DMS 273 treated with DMSO at 0.1 percent for 48 hours (cell line): Measurements from ENCODE around the gene RIN3.

ENCODE experiments used
- DNase-seq: peaks from one replicate; lab custom pipeline; 2025; lab: John Stamatoyannopoulos, UW

Gene RIN3, protein sequence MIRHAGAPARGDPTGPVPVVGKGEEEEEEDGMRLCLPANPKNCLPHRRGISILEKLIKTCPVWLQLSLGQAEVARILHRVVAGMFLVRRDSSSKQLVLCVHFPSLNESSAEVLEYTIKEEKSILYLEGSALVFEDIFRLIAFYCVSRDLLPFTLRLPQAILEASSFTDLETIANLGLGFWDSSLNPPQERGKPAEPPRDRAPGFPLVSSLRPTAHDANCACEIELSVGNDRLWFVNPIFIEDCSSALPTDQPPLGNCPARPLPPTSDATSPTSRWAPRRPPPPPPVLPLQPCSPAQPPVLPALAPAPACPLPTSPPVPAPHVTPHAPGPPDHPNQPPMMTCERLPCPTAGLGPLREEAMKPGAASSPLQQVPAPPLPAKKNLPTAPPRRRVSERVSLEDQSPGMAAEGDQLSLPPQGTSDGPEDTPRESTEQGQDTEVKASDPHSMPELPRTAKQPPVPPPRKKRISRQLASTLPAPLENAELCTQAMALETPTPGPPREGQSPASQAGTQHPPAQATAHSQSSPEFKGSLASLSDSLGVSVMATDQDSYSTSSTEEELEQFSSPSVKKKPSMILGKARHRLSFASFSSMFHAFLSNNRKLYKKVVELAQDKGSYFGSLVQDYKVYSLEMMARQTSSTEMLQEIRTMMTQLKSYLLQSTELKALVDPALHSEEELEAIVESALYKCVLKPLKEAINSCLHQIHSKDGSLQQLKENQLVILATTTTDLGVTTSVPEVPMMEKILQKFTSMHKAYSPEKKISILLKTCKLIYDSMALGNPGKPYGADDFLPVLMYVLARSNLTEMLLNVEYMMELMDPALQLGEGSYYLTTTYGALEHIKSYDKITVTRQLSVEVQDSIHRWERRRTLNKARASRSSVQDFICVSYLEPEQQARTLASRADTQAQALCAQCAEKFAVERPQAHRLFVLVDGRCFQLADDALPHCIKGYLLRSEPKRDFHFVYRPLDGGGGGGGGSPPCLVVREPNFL

DNA sequence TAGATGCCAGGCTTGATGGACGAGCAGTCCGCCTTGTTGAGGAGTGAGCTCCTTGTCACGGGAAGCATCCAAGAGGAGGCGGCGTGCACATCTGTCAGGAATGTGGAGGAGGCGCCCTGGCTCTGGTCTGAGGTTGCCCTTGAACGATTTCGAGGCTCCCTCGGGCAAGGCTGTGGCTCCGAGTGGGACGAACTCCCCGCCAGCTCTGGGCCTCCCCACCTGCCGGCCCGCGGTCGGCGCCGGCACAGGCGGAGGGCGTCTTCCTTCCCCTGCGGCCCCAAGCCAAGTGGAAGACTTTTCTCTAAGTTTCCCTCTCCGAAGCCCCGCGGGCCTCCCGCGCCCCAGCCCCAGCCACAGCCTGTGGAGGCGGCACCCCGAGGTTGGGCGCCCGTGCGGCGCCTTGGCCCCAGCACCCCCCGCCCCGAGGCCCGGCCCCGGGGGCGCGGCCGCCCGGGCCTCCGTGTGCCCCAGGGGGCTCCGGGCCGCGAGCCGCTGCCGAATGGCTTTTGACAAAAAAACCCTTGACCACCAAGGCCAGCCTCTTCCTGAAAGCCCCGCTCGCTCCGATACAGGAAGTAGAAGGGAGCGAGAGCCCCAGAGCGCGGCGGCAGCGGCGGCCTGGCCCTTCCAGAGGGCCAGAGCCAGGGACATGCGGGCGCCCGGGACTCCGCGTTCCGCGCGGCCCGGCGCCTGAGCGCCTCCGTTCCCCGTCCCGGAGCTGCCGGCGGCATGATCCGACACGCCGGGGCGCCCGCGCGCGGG is at the start of gene RIN3:
TSS of gene RIN3 (plus strand) at position 578 of the 762 bp plus-strand sequence. CDS start at position 730, 152 bp downstream.
- DNase-seq = no peak

DNA sequence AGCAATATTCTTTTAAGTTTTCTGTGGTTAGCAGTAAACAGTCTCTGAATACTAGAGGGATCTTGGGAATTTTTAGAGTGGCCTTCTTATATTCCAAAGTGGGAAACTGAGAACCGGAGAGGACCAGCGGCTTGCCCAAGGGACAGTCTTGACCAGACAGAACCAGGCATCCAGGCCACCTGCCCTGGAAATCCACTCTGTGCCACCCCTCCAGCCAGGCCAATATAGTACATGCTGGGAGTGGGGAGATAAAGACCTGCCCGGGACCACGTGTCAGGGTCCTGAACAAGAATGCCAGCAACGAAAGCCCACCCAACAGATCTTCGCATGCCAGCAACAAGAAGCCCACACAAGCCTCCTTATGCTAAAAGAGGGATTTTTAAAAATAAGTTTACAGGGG is 49.4 kb upstream of the RIN3 start:
- no peak for DNase-seq

DNA sequence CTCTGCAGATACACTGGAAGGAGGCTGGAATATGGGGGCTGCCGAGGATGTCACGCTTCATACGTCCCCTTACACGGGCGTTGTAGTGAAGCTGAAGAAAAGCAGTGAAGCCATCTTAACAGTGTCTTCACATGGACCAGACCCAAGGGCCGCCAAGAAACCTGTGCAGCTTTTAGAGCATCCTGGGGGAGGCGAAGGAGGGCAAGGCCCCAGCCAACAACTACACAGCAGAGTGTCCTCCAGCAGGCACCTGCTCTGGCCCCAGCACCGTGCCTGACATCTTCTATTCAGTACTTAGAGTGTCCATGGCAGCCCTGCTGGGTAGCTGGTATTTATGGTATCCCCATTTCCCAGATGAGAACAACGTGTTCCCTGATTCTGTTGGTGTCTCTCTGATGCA is 48.9 kb upstream of the RIN3 start:
- DNase-seq = no peak

DNA sequence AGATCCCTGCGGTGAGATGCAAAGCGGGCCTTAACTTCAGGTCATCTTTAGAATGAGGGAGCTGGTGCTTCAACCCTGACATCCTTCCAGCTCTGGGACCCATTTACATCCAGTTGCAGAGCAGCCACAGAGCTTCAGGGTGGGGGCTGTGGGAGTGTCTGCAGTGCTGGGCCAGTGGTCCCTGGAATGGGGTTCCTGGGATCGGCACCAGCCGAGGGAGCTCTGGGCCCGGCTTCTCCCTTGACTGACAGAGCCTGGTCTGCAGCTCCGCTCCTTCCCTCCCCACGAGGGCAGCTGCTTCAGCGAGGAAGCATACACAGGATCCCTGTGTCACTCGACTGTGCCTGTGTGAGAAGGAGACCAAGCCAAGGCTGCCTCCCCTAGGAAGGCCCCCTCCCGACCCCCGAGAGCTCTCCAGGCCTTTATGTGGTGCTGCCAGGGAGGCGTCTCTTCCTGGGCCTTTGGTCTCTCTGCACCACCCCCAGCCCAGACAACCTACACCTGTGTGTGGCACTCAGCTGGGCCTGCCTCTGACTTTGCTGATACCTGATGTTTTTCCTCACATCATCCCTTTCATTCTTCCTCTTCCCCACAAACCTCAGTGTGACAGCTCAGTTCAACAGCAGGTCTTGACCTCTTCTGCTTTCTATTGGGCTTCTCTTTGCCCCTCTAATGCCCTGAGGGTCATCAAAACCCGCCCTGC is 48.1 kb upstream of the RIN3 start:
- DNase-seq = no peak

DNA sequence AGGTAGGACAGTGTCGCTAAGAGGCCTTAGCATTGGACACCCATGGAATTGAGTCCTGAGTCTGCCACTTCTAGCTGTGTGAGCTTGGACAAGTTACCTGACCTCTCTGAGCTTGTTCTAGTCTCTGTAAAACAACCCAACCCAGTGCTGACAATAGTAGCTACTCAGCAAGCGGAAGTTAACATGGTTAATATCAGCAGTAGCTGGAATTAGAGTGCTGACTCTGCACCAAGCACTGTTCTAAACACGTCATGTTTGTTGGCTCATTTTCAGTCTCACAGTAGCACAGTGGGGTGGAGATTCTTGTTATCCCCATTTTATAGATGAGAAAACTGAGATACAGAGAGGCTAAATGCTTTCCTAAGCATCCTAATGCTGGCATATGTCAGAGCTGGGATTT is 47.5 kb upstream of the RIN3 start:
- no peak for DNase-seq

DNA sequence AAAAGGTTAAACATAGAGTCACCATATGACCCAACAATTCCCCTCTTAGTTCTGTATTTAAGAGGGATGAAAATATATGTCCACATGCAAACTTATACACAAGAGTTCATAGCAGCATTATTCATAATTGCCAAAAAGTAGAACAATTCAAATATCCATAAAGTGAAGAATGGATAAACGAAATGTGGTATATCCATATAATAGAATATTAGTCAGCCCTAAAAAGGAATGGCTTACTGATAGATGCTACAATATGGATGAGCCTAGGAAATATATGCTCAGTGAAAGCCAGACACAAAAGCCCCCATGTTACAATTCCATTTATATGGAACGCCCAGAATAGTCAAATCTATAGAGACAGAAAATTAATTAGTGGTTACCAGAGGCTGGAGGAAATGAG is 44.1 kb upstream of the RIN3 start:
- no peak for DNase-seq

DNA sequence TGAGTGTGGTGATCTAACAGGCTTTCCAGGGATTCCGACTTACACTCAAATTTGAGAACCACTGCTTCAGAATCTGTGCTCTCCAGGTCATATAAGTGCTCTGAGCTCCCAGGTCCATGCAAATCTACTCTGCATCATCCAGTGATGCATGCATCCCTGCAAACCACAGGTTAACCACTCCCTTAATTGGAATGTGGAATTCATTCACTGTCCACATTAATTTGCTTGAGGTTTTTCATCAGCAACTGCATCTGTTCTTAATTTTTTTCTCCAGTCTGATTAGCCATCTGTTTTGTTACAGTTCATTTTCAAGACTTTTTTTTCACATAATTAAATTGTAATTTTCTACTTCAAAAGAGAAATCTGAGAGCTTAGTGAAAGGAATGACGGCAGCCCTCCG is 43.4 kb upstream of the RIN3 start:
- no peak for DNase-seq

DNA sequence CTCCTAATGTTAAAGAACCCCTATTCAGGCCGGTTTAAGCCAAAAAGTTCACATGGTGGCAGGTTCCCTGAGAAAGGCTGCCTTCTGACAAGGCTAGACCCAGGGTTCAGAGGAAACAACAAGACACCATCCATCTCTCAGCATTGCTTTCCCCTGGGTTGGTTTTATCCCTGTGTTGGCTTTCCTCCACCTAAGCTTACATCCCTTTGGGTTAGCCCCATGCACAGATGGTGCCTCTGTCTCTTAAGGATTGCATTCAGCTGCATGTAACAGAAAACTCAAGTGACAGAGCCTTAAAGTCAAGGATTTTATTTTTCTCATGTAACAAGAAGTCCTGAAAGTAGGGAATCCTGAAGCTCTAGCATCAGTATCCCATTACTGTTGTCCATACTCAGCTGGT is 42.8 kb upstream of the RIN3 start:
- peak; percentile 43 for DNase-seq

DNA sequence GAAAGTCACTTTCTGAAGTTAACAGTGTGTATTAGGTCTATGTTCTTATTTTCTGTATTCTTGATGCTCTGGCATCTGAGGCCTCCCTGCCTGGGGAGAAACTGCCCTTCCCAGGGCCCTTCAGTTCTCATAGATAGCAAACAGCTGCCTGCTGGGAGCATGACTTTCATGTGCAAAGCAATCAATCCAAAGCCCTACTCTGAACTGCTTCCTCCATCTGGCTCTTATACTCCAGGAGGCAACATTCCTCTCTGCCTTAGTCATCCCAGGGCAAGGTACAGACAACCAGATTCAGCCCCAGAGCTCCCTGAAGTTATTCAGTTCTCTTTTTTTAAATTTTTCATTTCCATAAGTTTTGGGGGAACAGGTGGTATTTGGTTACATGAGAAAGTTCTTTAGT is 41.7 kb upstream of the RIN3 start:
- peak; percentile 77 for DNase-seq

DNA sequence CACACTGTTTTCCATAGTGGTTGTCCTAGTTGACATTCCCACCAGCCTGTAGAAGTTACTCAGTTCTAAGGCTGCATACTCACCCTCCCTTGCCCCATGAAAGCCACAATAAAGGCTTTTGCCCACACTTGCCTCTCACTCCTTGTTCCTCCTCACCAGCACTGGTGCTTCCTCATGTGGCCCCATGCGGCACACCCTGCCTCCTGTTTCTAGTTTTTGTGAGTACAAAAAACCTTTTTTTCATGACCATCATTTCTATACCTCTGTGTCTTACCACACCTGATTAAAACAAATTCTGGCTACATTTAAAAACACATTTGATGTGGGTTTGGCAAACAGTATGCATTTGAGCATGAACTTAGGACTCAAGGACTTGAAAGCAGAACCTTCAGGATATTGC is 40.7 kb upstream of the RIN3 start:
- DNase-seq = no peak

DNA sequence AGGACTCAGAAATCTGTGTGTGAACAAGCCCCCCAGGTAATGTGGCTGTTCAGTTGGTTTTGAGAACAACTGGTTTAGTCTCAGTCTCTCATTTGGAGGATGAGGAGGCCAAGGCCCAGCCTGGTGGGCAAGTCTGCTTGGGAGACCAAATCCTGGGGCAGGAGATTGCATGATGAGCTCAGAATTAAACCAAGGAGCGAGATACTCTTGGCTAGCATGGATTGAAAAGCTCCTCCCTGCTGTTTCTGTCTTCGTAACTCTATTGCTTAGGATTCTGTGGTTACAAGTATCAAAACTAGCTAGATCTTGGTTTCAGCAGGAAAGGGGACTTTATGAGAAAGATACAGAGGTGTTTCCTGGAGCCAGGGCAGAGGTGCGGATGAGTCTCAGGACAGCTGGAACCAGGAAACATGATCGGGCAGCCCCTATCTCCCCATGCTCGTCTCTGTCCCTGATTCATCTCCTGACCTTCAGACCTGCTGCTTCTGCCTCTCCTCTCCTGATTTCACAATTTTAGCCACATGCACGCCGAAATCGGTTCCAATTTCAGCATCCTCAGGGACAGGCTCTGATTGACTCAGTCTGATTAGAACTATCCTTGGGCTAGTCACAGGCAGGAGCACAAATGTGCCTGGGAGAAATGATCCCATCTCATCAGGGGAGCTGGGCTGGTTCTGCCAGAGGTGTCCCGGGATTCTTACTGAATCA is 40.2 kb upstream of the RIN3 start:
- no peak for DNase-seq

DNA sequence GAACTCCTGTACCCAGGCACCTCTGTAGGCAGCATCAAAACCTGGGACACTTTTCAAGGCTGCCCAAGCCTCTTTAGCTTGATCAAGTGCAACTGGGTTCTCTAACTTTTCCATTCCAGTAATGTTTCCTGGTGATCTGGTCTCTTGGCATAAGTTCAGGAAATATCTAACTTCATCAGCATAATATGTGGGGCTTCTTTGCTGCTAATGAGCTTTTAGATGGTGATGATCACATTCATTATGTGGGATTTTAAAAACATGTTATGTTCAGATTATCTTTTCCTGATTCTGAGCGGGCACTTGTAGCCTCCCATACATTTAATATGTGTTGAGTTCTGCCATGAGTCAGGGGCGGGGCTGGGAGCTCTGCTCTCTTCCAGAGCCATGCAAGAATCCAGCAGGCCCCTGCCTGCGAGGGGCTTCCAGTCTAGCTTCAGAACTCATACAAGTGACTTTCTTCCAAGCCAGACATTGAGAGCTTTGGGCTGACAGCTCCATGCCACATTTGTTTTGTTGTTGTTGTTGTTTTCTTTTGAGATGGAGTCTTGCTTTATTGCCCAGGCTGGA is 39.5 kb upstream of the RIN3 start:
- DNase-seq = no peak

DNA sequence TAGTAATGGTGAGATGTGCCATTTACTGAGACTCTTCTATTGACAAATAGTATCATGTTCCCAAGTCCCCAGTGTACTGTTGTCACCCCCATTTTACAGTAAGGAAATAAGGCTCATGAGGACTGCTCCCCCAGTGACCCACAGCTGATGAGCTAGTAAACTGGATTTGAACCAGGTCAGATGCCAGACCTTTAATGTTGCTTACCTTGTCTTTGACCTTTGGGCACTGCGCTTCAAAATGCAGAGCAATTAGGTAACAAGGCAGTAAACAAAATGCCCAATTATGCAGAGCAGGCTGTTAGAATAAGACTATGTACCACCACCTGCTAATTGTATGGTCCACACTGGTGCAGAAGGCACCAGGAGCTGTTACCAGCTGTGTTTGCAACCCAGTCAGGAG is 38.5 kb upstream of the RIN3 start:
- no peak for DNase-seq

DNA sequence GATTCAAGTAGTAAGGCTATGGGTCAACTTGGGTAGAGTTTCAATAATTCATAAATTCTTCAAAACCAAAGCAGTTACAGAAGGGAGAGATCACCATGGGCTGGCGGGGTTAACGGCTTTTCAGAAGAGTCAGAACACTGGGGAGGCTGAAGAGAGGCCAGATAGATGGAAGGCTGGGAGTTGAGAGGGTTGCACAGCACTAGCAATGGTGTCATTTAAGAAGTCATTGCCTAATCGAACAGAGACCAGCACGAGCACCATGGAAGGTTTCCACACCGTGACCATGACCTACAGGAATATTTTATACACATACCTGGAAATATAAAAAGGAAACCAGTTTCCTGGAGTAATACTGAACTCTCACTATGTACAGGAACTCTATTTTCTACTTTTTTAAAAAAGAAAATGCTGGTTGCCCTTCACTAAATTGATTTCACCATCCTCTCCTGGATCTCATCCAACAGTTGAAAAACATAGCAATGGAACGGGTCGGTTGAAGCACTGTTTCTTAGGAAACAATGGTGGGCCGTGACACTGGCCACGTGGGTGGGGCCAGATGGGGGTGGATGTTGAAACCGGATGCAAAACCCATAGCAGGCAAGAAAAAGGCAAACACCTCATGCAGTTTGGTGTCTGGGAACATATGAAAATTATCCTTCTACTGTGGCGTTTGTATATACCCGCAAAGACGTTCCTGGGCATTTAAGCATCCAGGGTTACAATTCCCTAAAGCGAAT is 38.0 kb upstream of the RIN3 start:
- DNase-seq = no peak

DNA sequence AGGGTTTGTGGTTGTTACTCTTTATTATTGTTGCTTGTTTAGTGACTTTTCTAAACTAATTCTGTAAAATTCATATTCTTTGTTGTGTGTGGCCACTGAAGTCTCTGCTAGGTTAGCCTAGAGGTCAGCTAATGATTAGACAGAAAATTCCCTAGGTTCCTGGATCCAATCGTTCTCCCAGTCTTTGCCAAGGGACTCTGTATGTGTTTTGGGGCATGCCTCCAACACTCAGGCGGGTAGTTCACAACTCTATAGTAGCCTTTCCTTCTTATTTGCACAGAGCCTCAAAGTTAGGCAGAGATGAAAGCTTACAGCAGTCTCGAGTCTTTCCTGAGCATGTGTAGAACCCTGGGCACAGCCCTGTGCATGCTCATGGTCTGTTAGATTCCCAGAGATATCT is 32.7 kb upstream of the RIN3 start:
- DNase-seq = no peak

DNA sequence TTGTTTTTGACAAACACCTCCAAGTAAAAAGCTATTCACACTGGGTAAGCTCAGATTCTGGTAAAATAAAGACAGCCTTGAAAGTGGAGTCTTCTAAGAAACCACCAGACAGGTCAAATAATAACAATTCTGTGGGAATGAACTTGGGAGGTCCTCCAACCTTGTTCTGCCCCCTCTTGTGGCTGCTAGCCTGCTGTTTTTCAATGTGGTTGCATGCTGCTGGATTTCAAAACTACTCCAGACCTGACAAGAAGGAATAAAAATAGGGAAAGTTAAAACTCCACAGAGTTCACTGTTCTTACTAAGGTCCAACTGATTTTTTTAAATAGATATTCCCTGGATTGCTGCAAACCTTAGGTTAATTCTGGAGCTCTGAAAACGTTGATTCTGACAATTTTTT is 32.2 kb upstream of the RIN3 start:
- no peak for DNase-seq

DNA sequence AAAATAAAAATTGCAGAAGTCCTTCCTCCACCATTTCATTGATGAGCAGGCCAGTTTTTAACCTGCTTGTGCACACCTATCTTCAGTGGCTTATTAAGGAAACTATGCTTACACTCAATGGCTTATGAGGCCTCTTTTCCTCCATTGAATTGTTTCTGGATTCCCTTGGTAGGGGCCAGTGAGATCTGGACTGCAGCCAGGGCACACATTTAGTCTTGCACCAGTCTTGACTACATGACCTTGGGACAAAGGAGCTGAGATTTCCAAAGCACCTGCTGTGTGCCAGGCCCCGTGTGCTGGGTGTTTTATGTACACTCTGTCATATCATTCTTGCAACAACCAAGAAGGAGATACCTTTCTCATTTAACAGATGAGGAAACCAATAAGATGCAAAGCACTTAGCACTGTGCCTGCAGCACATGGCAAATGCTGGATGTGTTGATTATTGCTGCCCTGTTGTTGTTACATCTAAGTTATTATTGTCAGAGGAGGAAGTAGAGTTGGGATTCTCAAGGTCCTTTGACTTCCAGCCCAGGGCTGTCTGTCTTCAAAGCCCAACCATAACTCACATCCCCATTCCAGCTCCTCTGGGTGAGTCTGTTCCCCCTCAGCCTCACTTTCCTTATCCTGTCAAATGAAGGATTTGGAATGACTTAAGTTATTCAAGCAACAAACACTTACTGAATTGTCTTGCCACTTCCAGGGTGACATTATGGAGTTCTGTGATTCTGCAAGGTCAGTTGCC is 31.6 kb upstream of the RIN3 start:
- no peak for DNase-seq

DNA sequence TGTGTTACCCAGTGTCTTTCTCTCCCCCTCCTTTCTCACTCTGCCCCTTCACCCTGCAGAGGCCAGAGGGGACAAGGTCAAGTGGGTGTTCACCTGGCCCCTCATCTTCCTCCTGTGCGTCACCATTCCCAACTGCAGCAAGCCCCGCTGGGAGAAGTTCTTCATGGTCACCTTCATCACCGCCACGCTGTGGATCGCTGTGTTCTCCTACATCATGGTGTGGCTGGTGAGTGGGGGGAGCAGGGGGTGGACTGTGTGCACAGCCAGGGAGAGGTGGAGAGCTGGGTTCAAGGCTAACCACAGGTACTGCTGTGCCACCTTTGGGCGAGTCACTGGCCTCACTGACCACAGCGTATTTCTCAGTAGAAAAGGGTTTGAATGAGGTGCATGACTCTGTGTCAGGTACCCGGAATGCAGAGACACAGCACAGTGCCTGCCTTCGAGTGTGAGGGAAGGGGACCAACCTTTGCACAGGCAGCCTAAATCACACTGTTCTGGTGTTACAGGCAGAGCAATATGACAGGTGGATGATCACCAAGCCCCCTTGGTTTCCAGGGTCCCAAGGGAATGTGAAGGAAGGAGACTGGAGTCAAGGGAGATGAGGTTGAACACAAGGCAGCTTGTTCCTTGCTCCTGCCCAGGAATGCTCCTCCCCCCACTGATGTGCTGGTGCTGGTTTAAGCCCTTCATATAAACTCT is 30.8 kb upstream of the RIN3 start:
- DNase-seq = no peak
